Activated T-helper 2 cell treated with anti-CD3 and anti-CD28 coated beads, Interferon-gamma antibody, Interleukin-2, Interleukin-4, amounts not matched to agents 10 μg/mL and 5 μg/mL and 100 μg/mL, durations not matched to agents 14 hours and 24 hours and 36 hours (primary cell): ENCODE results near the gene PVALEF. TPM values are rescaled to one million over a fixed set of nuclear protein-coding genes. Genes with fewer than 3 reads are reported as not detected.

Experiments used
- DNase-seq: peaks from one replicate; pipeline ENCODE4 v3.0.0; 2021; ENCODE audit warnings: low spot score
- H3K27ac Mint-ChIP-seq: one replicate; pipeline ENCODE4 v1.8.0; 2021; ENCODE audit warnings: mixed read lengths
- H3K27me3 Mint-ChIP-seq: one replicate; pipeline ENCODE4 v1.8.0; 2021; ENCODE audit warnings: low read depth, mixed read lengths
- H3K36me3 Mint-ChIP-seq: one replicate; pipeline ENCODE4 v1.8.0; 2021; ENCODE audit warnings: low read depth, mixed read lengths
- H3K4me1 Mint-ChIP-seq: one replicate; pipeline ENCODE4 v1.8.0; 2021; ENCODE audit warnings: low read depth, mixed read lengths
- H3K4me3 Mint-ChIP-seq: one replicate; pipeline ENCODE4 v1.8.0; 2021; ENCODE audit warnings: low read depth, mild to moderate bottlenecking, moderate library complexity, mixed read lengths
- H3K9me3 Mint-ChIP-seq: one replicate; pipeline ENCODE4 v1.8.0; 2021; ENCODE audit warnings: mixed read lengths
- intact Hi-C: fragments of 100-400 bp; cut with micrococcal nuclease; formaldehyde crosslinking; loops from one replicate; pipeline ENCODE4 v1.15.1; 2023
- total RNA-seq: library from RNA; stranded (reverse); gene quantifications from 2 replicates; pipeline ENCODE4 v1.2.3, GENCODE V29; 2022

Gene PVALEF
- total RNA-seq, 1 donor from 2014 or later = not detected

GRCh38 chr17:81163051-81163695 lies 2.1 kb upstream of the PVALEF start:
- Mint-ChIP-seq H3K27ac (no peak overlapping the region), H3K36me3 (no peaks in the 10 kb centered on the region), H3K4me1 (no peaks in the 10 kb centered on the region), H3K4me3 (no peak overlapping the region), H3K27me3 (peaks cover 11% of the 10 kb centered on the region), H3K9me3 (no peaks in the 10 kb centered on the region)
- DNase-seq = no peak
- intact Hi-C loops = no loop called here

DNA sequence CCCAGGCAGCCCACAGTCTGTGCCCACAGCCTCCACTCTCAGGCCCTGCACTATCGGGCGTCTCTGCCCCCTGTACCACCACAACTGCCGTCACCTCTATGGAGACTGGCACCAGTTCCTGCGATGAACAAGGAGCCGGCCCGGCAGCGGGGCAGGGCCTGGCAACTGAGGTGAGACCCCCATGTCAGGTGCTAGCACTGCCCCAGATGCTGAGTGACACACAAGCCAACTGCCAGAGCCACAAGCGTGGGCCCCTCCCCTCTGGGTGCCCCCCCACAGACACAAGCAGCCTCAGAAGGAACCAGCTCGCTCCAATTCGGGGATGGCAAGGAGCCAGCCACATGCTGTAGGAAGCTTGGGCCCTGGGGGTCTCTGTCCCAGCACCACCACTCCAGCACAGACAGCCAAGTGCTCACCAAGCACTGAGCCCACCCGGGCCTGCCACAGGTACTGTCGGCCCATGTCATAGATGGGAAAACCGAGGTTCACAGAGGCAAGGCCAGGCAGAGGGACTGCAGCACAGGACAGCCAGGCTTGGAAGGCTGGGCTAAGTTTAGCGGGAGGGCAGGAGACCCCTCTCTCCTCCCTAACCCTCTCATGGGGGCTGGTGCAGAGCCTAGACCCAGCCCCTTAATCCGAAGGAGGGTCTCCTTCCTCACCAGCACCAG lies 1.5 kb upstream of the PVALEF start:
- Mint-ChIP-seq H3K36me3 (no peaks in the 10 kb centered on the region), H3K9me3 (no peaks in the 10 kb centered on the region), H3K27me3 (peaks cover 11% of the 10 kb centered on the region), H3K4me1 (no peaks in the 10 kb centered on the region), H3K27ac (no peak overlapping the region), H3K4me3 (no peak overlapping the region)
- intact Hi-C loops = no loop called here
- no peak for DNase-seq

DNA sequence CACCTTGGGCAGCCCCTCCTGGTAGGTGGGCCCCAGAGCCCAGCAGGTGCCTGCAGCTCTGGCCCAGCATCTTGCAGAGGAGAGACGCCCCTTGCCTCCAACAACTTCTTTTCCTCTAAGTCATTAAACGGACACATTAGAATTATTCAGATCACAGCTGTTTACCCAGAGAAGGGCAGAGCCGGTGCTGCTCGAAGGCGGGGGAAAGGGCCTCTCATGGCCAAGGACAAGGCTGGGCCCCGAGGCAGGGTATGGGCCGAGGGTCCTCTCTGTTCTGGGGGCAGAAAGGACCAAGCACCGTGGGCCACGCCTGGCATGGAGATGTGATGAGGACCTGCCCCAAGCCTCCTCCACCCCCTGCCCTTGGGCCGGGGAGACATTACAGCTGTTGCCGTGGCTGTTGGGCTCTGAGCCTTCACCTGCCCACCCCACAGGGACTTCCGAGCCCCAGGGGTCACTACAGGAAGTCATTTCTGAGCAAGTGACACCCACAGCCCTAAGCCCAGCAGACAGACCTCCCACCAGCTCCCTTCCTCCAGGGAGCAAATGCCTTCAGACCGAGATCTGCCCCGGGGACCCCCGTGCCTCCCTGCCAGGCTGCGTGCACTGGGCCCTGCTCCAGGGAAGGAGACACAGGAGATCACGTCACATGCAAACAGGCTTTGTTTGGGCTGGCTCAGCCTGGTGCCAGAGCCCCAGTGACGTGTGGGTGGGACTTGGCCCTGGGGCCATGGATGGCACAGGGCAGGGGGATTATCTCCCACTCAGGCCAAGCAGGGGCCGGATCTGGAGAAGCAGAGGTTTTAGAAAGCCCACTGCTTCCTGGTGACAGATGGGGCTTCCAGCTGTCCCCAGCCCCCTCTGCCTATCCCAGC lies 699 bp upstream of the PVALEF start:
- Mint-ChIP-seq H3K27me3 (peaks cover 11% of the 10 kb centered on the region), H3K4me1 (no peaks in the 10 kb centered on the region), H3K27ac (no peak overlapping the region), H3K4me3 (no peak overlapping the region), H3K9me3 (no peaks in the 10 kb centered on the region), H3K36me3 (no peaks in the 10 kb centered on the region)
- DNase-seq = no peak
- intact Hi-C loops = no loop called here

- Mint-ChIP-seq H3K4me1 (no peaks in the 10 kb centered on the region), H3K36me3 (no peaks in the 10 kb centered on the region), H3K9me3 (no peaks in the 10 kb centered on the region), H3K27ac (no peak within 1 kb of the TSS), H3K4me3 (no peak within 1 kb of the TSS), H3K27me3 (peaks cover 11% of the 10 kb centered on the region)
- no peak for DNase-seq
- intact Hi-C loops = no loop called here
Measured at GRCh38 chr17:81166033-81166492, 756 bp downstream of the PVALEF start, which contains the start of gene AATK. Gene AATK (minus strand): TSS chr17:81166221. CDS start chr17:81165992, 229 bp downstream.

DNA sequence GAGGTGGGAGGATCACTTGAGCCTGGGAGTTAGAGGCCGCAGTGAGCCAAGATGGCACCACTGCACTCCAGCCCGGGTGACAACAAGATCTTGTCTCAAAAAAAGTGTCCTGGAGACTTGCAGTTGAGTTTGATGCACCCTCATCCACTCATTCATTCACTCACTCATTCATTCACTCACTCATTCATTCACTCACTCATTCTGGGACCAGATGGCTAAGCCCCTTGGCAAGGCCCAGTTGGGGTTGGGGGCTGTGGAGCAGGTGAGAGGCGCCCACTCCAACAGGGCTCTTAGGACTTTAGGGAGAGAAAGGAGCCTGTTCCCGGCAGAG lies 1.9 kb downstream of the PVALEF start:
- DNase-seq = no peak
- Mint-ChIP-seq H3K4me1 (no peaks in the 10 kb centered on the region), H3K4me3 (no peak overlapping the region), H3K27ac (no peak overlapping the region), H3K27me3 (peaks cover 11% of the 10 kb centered on the region), H3K9me3 (no peaks in the 10 kb centered on the region), H3K36me3 (no peaks in the 10 kb centered on the region)
- intact Hi-C loops = no loop called here

DNA sequence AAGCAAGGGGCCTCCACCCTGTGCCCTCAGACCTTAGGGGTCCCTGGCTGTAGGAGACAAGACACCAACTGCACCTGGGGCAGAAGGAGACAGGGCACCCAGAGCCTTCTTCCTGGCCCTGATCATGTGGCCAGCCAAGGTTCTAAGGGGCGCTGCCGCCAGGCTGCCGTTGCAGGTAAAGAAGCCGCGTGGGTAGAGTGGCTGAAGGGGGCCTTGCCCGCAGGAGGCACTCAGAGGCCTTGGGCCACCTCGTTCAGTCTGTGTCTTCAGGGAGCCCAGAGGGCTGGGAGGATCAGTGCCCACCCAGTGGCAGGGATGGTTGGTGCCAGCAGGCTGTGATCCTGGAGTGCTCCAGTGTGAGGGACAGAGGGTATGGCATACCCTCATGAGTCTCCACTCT lies 2.3 kb downstream of the PVALEF start:
- Mint-ChIP-seq H3K36me3 (no peaks in the 10 kb centered on the region), H3K4me3 (no peak overlapping the region), H3K27me3 (peaks cover 11% of the 10 kb centered on the region), H3K27ac (no peak overlapping the region), H3K9me3 (no peaks in the 10 kb centered on the region), H3K4me1 (no peaks in the 10 kb centered on the region)
- intact Hi-C loops = no loop called here
- DNase-seq = no peak

DNA sequence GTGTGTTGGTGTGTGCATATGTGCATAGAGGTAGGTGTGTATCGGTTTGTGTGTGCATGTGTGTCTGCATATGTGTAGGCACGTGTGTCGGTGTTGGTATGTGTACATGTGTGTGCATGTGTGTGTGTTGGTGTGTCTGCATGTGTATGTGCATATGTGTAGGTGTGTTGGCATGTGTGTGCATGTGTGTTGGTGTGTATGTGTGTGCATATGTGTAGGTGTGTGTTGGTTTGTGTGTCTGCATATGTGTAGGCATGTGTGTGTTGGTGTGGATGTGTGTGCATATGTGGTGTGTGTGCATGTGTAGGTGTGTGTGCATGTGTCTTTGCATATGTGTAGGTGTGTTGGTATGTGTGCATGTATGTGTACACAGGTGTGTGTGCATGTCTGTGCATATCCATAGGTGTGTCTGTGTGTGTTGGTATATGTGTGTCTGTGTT lies 4.6 kb downstream of the PVALEF start:
- DNase-seq = no peak
- no peaks in the 10 kb centered on the region for H3K36me3 Mint-ChIP-seq
- no peaks in the 10 kb centered on the region for H3K9me3 Mint-ChIP-seq
- H3K4me3 Mint-ChIP-seq = no peak overlapping the region
- H3K27me3 Mint-ChIP-seq = peaks cover 5% of the 10 kb centered on the region
- intact Hi-C loops = no loop called here
- no peaks in the 10 kb centered on the region for H3K4me1 Mint-ChIP-seq
- no peak overlapping the region for H3K27ac Mint-ChIP-seq

GRCh38 chr17:81170727-81171494 lies 5.6 kb downstream of the PVALEF start:
- intact Hi-C loops = no loop called here
- Mint-ChIP-seq H3K27me3 (peaks cover 7% of the 10 kb centered on the region), H3K27ac (no peak overlapping the region), H3K9me3 (no peaks in the 10 kb centered on the region), H3K4me1 (no peaks in the 10 kb centered on the region), H3K36me3 (no peaks in the 10 kb centered on the region), H3K4me3 (no peak overlapping the region)
- no peak for DNase-seq

DNA sequence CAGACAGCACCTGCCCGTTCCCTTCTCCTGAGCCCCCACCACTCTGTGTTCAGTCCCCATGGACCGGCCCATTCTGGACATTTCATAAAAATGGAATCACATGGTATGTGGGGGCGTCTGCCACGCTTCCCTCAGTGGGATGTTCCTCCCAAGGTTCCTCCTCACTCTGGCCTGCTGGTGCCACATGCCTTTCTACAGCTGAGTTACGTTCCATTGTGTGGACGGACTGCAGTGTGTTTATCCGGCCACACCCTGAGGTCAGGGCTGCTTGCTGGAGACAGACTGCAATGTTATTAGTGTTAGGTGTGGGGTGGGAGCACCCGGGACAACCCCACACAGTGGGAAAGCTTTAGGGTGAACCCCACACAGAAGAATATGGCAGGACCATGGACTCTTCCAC lies 6.6 kb downstream of the PVALEF start:
- H3K4me1 Mint-ChIP-seq = no peaks in the 10 kb centered on the region
- no peaks in the 10 kb centered on the region for H3K36me3 Mint-ChIP-seq
- no peak overlapping the region for H3K27ac Mint-ChIP-seq
- no peaks in the 10 kb centered on the region for H3K9me3 Mint-ChIP-seq
- H3K4me3 Mint-ChIP-seq = no peak overlapping the region
- peaks cover 7% of the 10 kb centered on the region for H3K27me3 Mint-ChIP-seq
- no peak for DNase-seq
- intact Hi-C loops = no loop called here

- Mint-ChIP-seq H3K27me3 (peaks cover 2% of the 10 kb centered on the region), H3K4me3 (no peak overlapping the region), H3K9me3 (no peaks in the 10 kb centered on the region), H3K27ac (no peak overlapping the region), H3K36me3 (no peaks in the 10 kb centered on the region), H3K4me1 (no peaks in the 10 kb centered on the region)
- DNase-seq = no peak
- intact Hi-C loops = no loop called here
Measured at GRCh38 chr17:81173052-81173761, 7.9 kb downstream of the PVALEF start.

DNA sequence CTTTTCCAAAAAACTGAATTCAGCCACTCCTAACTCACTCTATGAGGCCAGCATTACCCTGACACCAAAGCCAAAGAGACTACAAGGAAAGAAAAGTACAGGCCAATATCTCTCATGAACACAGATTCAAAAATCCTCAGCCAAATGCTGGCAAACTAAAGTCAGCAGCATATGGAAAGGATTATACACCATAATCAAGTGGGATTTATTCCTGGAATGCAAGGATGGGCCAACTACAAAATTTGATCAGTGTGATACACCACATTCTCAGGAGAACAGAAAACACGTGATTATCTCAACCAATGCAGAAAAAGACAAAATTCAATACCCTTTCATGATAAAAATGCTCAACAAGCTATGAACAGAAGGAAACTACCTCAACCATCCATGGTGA lies 8.5 kb downstream of the PVALEF start:
- Mint-ChIP-seq H3K4me3 (no peak overlapping the region), H3K36me3 (no peaks in the 10 kb centered on the region), H3K9me3 (no peaks in the 10 kb centered on the region)

GRCh38 chr17:81176666-81177065 lies 11.4 kb downstream of the PVALEF start:
- H3K4me1 Mint-ChIP-seq = no peaks in the 10 kb centered on the region
- no peak for DNase-seq
- H3K27ac Mint-ChIP-seq = no peak overlapping the region
- H3K27me3 Mint-ChIP-seq = peaks cover 2% of the 10 kb centered on the region
- H3K36me3 Mint-ChIP-seq = no peaks in the 10 kb centered on the region
- H3K4me3 Mint-ChIP-seq = no peak overlapping the region
- intact Hi-C loops = no loop called here
- H3K9me3 Mint-ChIP-seq = no peaks in the 10 kb centered on the region

More for the DNA sequence above, 8.5 kb downstream of the PVALEF start:
- Mint-ChIP-seq H3K27me3 (peaks cover 2% of the 10 kb centered on the region), H3K27ac (no peak overlapping the region), H3K4me1 (no peaks in the 10 kb centered on the region)
- no peak for DNase-seq
- intact Hi-C loops = no loop called here
